Heart left ventricle (tissue), 13 donors: ENCODE data around the gene FAAP24.
"Not testable (repeated sequence)": the region's sequence is repeated elsewhere in the genome, so short reads cannot be mapped to it uniquely, and the experiment has no call there.

ENCODE experiments used
- POLR2A ChIP-seq, 2 donors: fragments of 450-650 bp; IDR thresholded peaks; one replicate each; pipeline ENCODE4 v1.6.1; 2017; ENCODE audit warnings: antibody characterized with exemption in 2 of 2, mild to moderate bottlenecking in 2 of 2, moderate library complexity in 2 of 2
- TF ChIP-seq, protein P1 (sequence below), 12 donors: fragments of 200-600 bp; sonication (generic) in 4 of 12; IDR thresholded peaks; one replicate each; pipeline versions ENCODE4 v1.5.0 to v1.8.0; 2018 to 2022; ENCODE audit warnings: antibody characterized with exemption in 12 of 12, mild to moderate bottlenecking in 5 of 12
- donor health status: ischemic (EF 13 %, LVEDD 7.1; RV severe dilation, severe dysfunction).
- donor health status: DM: no; HTN: yes; CAD: no.
- donor health status: DM: no; HTN: no; CAD: no.
- donor health status: ischemic (EF 25% LVEDD 6.9; RV normal size, moderate dysfunction).
- donor health status: ischemic (EF 25% LVEDD 5.7; RV mildly dilated, moderate dysfunction).
- donor health status: ischemic (EF 35%, LVEDD 5.7; RV mildly dilated, moderate dysfunction).
- donor health status: nonischemic (EF 11% LVEDD 7.7; RV severe dilation, severe dysfunction).
- donor health status: DM: yes; HTN: yes; CAD: no.
- donor health status: PGD.
- donor health status: ischemic (EF 29% LVEDD 5.4; RV normal size, mild dysfunction).
- donor health status: nonischemic (EF 23%, LVEDD 6.1; RV moderate dilation, normal function).

DNA sequence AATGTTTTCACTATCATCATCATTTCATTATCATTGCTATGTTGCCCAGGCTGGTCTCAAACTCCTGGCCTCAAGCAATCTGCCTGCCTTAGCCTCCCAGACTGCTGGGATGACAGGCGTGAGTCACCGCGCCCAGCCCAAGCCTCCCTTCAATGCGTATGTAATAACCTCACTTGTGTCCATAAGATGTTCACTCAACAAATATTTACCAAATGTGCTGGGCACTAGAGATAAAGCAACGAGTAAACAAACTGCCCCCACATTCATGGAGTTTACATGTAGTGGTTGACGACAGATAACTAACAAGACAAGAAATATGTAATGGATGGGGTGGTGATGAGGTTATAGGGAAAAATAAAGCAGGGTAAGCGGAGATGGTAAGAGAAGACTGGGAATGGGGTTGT lies 25.0 kb downstream of the FAAP24 start:
- TF ChIP-seq, protein P1, sequence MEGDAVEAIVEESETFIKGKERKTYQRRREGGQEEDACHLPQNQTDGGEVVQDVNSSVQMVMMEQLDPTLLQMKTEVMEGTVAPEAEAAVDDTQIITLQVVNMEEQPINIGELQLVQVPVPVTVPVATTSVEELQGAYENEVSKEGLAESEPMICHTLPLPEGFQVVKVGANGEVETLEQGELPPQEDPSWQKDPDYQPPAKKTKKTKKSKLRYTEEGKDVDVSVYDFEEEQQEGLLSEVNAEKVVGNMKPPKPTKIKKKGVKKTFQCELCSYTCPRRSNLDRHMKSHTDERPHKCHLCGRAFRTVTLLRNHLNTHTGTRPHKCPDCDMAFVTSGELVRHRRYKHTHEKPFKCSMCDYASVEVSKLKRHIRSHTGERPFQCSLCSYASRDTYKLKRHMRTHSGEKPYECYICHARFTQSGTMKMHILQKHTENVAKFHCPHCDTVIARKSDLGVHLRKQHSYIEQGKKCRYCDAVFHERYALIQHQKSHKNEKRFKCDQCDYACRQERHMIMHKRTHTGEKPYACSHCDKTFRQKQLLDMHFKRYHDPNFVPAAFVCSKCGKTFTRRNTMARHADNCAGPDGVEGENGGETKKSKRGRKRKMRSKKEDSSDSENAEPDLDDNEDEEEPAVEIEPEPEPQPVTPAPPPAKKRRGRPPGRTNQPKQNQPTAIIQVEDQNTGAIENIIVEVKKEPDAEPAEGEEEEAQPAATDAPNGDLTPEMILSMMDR (IDR thresholded peaks at IDR 0.05), result not testable (repeated sequence)
- not testable (repeated sequence) for TF ChIP-seq POLR2A (IDR thresholded peaks at IDR 0.05)
